ENCODE data around the gene SERPING1.

- TF ChIP-seq CTCF (IDR thresholded peaks at IDR 0.05; ENCODE audit: extremely low read depth in 1 of 2, insufficient read depth in 1 of 2, low read depth in 1 of 2, low read length in 2 of 2) (no peak), POLR2A (IDR thresholded peaks at IDR 0.05; ENCODE audit: low read depth, low read length) (peak; percentile 39), MYC (IDR thresholded peaks at IDR 0.05; ENCODE audit: low read depth, low read length) (no peak), GATA2 (IDR thresholded peaks at IDR 0.05; ENCODE audit: insufficient read depth, insufficient read length, low read depth, low read length) (no peak), MAX (IDR thresholded peaks at IDR 0.05; ENCODE audit: insufficient read depth, insufficient read length) (no peak), JUN (IDR thresholded peaks at IDR 0.05; ENCODE audit: borderline replicate concordance, insufficient read depth, insufficient read length, low read depth) (no peak)
Observed at GRCh38 chr11:57646799-57647303, 49.4 kb downstream of the SERPING1 start.

Data from endothelial cell of umbilical vein (primary cell).